ENCODE results near the gene CD47. TPM values are rescaled to one million over a fixed set of nuclear protein-coding genes. Genes with fewer than 3 reads are reported as not detected.

CD47 gene
- total and polyA plus RNA-seq, 2 donors (not counting 1 experiment from before 2014, with no cell fraction given) = 86.4 to 259 TPM

DNA sequence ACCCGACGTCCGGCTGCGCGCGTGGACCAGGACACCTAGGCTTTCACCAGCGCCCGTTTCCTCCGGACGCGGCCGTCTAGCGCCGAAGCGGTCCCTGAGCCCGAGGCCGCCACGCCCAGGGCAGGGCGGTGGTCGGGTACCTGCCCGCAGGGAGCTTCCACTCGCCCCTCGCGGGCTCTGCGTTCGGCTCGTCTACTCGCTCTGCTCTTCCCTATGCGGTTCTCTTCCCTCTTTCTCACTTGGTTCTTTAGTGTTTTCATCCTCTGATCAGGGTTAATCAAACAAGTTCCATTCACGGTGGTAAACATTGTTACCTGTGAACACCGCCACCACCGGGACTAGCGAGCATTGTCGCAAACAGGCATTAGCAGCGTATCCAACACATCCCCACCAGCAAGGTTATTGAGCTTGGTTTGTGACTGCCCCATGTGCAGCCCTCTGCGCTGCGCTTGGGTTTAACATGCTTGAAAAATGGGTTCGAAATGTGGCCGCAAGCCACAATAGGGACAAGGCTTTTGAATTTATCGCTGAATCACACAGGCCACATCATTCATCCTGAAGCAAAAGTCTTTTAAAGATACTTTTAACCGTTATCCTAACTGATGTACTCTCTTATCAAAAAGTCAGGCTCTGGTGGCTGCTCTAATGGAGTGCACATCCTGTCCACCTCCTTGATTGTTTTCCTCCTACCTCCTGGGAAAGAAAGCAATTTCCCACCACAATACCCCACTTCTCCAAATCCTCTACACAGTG is 843 bp upstream of the CD47 start:
- Histone ChIP-seq H3K36me3 (replicated peaks in 1 of 2; ENCODE audit: control extremely low read depth in 1 of 2, control insufficient read depth in 1 of 2, extremely low read depth in 1 of 2, insufficient read depth in 2 of 2, low read length in 1 of 2) (peaks cover 0 to 3% of the 10 kb centered on the region in 2 experiments), H3K27ac (ENCODE audit: low read length in 2 of 2) (peak overlapping the region; percentile 89 to 97), H3K9ac (ENCODE audit: low read length) (peak overlapping the region; percentile 97), H3K79me2 (ENCODE audit: control insufficient read depth, insufficient read depth, low read length) (peaks cover 48% of the 10 kb centered on the region), H3K4me3 (ENCODE audit: control extremely low read depth in 1 of 5, extremely low read depth in 1 of 5, insufficient read depth in 1 of 5, low read depth in 2 of 5, low read length in 4 of 5) (peak overlapping the region; percentile 39 to 98 (median 96)), H2AFZ (ENCODE audit: insufficient read depth, low read depth, low read length, poor library complexity, severe bottlenecking) (peak overlapping the region; percentile 81), H3K4me1 (ENCODE audit: control insufficient read depth in 2 of 2, insufficient read depth in 2 of 2, low read length in 2 of 2) (peaks cover 28 to 32% of the 10 kb centered on the region in 2 donors), H3K27me3 (replicated peaks in 1 of 4; ENCODE audit: control extremely low read depth in 1 of 4, control insufficient read depth in 3 of 4, insufficient read depth in 4 of 4, low read length in 3 of 4) (no peaks in the 10 kb centered on the region), H4K20me1 (ENCODE audit: control insufficient read depth, insufficient read depth, low read length, poor library complexity, severe bottlenecking) (peaks cover 2% of the 10 kb centered on the region), H3K4me2 (replicated peaks; ENCODE audit: low read depth, low read length, poor library complexity, severe bottlenecking) (peak overlapping the region; percentile 90), H3K9me3 (ENCODE audit: control extremely low read depth in 1 of 3, control insufficient read depth in 2 of 3, insufficient read depth in 1 of 3, low read length in 2 of 3) (peaks cover 0 to 6% (median 0%) of the 10 kb centered on the region in 3 donors)
- TF ChIP-seq, protein P1, sequence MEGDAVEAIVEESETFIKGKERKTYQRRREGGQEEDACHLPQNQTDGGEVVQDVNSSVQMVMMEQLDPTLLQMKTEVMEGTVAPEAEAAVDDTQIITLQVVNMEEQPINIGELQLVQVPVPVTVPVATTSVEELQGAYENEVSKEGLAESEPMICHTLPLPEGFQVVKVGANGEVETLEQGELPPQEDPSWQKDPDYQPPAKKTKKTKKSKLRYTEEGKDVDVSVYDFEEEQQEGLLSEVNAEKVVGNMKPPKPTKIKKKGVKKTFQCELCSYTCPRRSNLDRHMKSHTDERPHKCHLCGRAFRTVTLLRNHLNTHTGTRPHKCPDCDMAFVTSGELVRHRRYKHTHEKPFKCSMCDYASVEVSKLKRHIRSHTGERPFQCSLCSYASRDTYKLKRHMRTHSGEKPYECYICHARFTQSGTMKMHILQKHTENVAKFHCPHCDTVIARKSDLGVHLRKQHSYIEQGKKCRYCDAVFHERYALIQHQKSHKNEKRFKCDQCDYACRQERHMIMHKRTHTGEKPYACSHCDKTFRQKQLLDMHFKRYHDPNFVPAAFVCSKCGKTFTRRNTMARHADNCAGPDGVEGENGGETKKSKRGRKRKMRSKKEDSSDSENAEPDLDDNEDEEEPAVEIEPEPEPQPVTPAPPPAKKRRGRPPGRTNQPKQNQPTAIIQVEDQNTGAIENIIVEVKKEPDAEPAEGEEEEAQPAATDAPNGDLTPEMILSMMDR (IDR thresholded peaks at IDR 0.05) = no peak
- no peak for TF ChIP-seq EZH2 (IDR thresholded peaks at IDR 0.05; ENCODE audit: borderline replicate concordance, insufficient read depth, low read depth, low read length, poor library complexity, severe bottlenecking)
- DNase-seq = no peak
- H3K27ac Mint-ChIP-seq = peak overlapping the region; percentile 89
- peak; percentile 4 for ATAC-seq (ENCODE audit: low read depth)
- WGBS (ENCODE audit: insufficient coverage) = 45% methylated on average over 35 of the region's 41 CpGs
- H3K9me3 Mint-ChIP-seq (ENCODE audit: insufficient read depth) = no peaks in the 10 kb centered on the region
- CTCF ChIA-PET = interaction anchor here (0.7 to 1.1 kb wide), 4 partner anchors 31 to 36 kb away, joined by 3 read pairs; no protein-coding TSS in a partner anchor
- no peaks in the 10 kb centered on the region for H3K27me3 Mint-ChIP-seq
- H3K4me3 Mint-ChIP-seq = peak overlapping the region; percentile 99
- intact Hi-C loops (cut with micrococcal nuclease) = loop anchor here (2.0 kb wide), 2 partner anchors 15 to 315 kb away; no protein-coding TSS in a partner anchor
- H3K4me1 Mint-ChIP-seq = peaks cover 27% of the 10 kb centered on the region
- POLR2A ChIA-PET = interaction anchor here (1.8 to 5.0 kb wide), 4 partner anchors 10 to 131 kb away, joined by 3 to 40 read pairs (median 8); no protein-coding TSS in a partner anchor
